ENCODE measurements around the gene NOXRED1. TPM values are rescaled to one million over a fixed set of nuclear protein-coding genes. Genes with fewer than 3 reads are reported as not detected.

The NOXRED1 gene
- polyA plus RNA-seq, 1 donor (not counting 4 experiments of a cell fraction or from before 2014, with no cell fraction given), result 0.33 TPM

- Histone ChIP-seq H4K20me1 (ENCODE audit: control insufficient read depth, extremely low read depth, insufficient read depth, low read length) (no peaks in the 10 kb centered on the region), H3K36me3 (ENCODE audit: control insufficient read depth in 2 of 2, extremely low read depth in 1 of 2, insufficient read depth in 2 of 2, low read length in 2 of 2) (no peaks in the 10 kb centered on the region), H3K9me3 (ENCODE audit: control insufficient read depth, low read depth, low read length) (no peaks in the 10 kb centered on the region), H3K79me2 (ENCODE audit: control insufficient read depth, insufficient read depth, low read length) (no peaks in the 10 kb centered on the region), H3K4me2 (ENCODE audit: control insufficient read depth, extremely low read depth, insufficient read depth, low read depth, low read length) (no peak overlapping the region), H3K27ac (ENCODE audit: control insufficient read depth, insufficient read depth, low read length) (no peak overlapping the region), H2AFZ (ENCODE audit: control insufficient read depth, low read length) (no peak overlapping the region), H3K4me1 (ENCODE audit: control insufficient read depth, extremely low read depth, insufficient read depth, low read length) (no peaks in the 10 kb centered on the region), H3K4me3 (ENCODE audit: control insufficient read depth in 2 of 3, extremely low read depth in 1 of 3, insufficient read depth in 2 of 3, low read depth in 1 of 3, low read length in 3 of 3) (no peak overlapping the region), H3K9ac (ENCODE audit: control insufficient read depth, extremely low read depth, insufficient read depth, low read length) (no peak overlapping the region), H3K27me3 (ENCODE audit: control insufficient read depth, extremely low read depth, insufficient read depth, low read length) (no peaks in the 10 kb centered on the region), H3K9me1 (ENCODE audit: control insufficient read depth, extremely low read depth, insufficient read depth, low read length) (no peaks in the 10 kb centered on the region)
- no peak for FAIRE-seq
- TF ChIP-seq EZH2 (IDR thresholded peaks at IDR 0.05; ENCODE audit: low read length) (no peak), CTCF (optimal IDR thresholded peaks at IDR 0.05 in 1 of 3, IDR thresholded peaks at IDR 0.05 in 1 of 3, conservative IDR thresholded peaks at IDR 0.05 in 1 of 3; ENCODE audit: extremely low read depth in 1 of 3, insufficient read depth in 2 of 3, low read length in 3 of 3) (no peak)
- no peak for DNase-seq (ENCODE audit: low read depth, low spot score)
- dilution Hi-C loops (cut with MboI; ENCODE audit: extremely low pct_ligation_motif_present, low sequenced_read_pairs), result no loop called here
These were observed 67.5 kb downstream of the NOXRED1 start for GRCh38 chr14:77355811-77356210.

GRCh38 chr14:77353469-77354141, 69.7 kb downstream of the NOXRED1 start:
- no peak for DNase-seq (ENCODE audit: low read depth, low spot score)
- H3K4me3 ChIP-seq (ENCODE audit: control insufficient read depth in 2 of 3, extremely low read depth in 1 of 3, insufficient read depth in 2 of 3, low read depth in 1 of 3, low read length in 3 of 3), result no peak overlapping the region
- FAIRE-seq, result no peak
- dilution Hi-C loops (cut with MboI; ENCODE audit: extremely low pct_ligation_motif_present, low sequenced_read_pairs), result no loop called here
- H3K79me2 ChIP-seq (ENCODE audit: control insufficient read depth, insufficient read depth, low read length), result no peaks in the 10 kb centered on the region
- H3K4me2 ChIP-seq (ENCODE audit: control insufficient read depth, extremely low read depth, insufficient read depth, low read depth, low read length), result no peak overlapping the region
- H3K36me3 ChIP-seq (ENCODE audit: control insufficient read depth in 2 of 2, extremely low read depth in 1 of 2, insufficient read depth in 2 of 2, low read length in 2 of 2), result peaks cover 0 to 2% of the 10 kb centered on the region in 2 experiments
- H4K20me1 ChIP-seq (ENCODE audit: control insufficient read depth, extremely low read depth, insufficient read depth, low read length), result no peaks in the 10 kb centered on the region
- H3K27ac ChIP-seq (ENCODE audit: control insufficient read depth, insufficient read depth, low read length), result no peak overlapping the region
- no peak overlapping the region for H2AFZ ChIP-seq (ENCODE audit: control insufficient read depth, low read length)
- no peaks in the 10 kb centered on the region for H3K9me1 ChIP-seq (ENCODE audit: control insufficient read depth, extremely low read depth, insufficient read depth, low read length)
- H3K4me1 ChIP-seq (ENCODE audit: control insufficient read depth, extremely low read depth, insufficient read depth, low read length), result no peaks in the 10 kb centered on the region
- H3K27me3 ChIP-seq (ENCODE audit: control insufficient read depth, extremely low read depth, insufficient read depth, low read length), result no peaks in the 10 kb centered on the region
- TF ChIP-seq EZH2 (IDR thresholded peaks at IDR 0.05; ENCODE audit: low read length) (no peak), CTCF (optimal IDR thresholded peaks at IDR 0.05 in 1 of 3, IDR thresholded peaks at IDR 0.05 in 1 of 3, conservative IDR thresholded peaks at IDR 0.05 in 1 of 3; ENCODE audit: extremely low read depth in 1 of 3, insufficient read depth in 2 of 3, low read length in 3 of 3) (no peak)
- H3K9ac ChIP-seq (ENCODE audit: control insufficient read depth, extremely low read depth, insufficient read depth, low read length), result no peak overlapping the region
- no peaks in the 10 kb centered on the region for H3K9me3 ChIP-seq (ENCODE audit: control insufficient read depth, low read depth, low read length)
